ENCODE results near the gene COL27A1. TPM values are rescaled to one million over a fixed set of nuclear protein-coding genes. Genes with fewer than 3 reads are reported as not detected.
"Not testable (repeated sequence)": the region's sequence is repeated elsewhere in the genome, so short reads cannot be mapped to it uniquely, and the experiment has no call there.

The COL27A1 gene
- polyA plus RNA-seq, 1 donor (not counting 4 experiments of a cell fraction or from before 2014, with no cell fraction given), result 14.0 TPM

GRCh38 chr9:114325684-114326254, 170.4 kb downstream of the COL27A1 start:
- DNase-seq (ENCODE audit: low read depth, low spot score); dilution Hi-C loops (cut with MboI; ENCODE audit: extremely low pct_ligation_motif_present, low sequenced_read_pairs); H3K9me1 ChIP-seq (ENCODE audit: control insufficient read depth, extremely low read depth, insufficient read depth, low read length); H3K79me2 ChIP-seq (ENCODE audit: control insufficient read depth, insufficient read depth, low read length); H3K9me3 ChIP-seq (ENCODE audit: control insufficient read depth, low read depth, low read length); H3K27me3 ChIP-seq (ENCODE audit: control insufficient read depth, extremely low read depth, insufficient read depth, low read length); H3K9ac ChIP-seq (ENCODE audit: control insufficient read depth, extremely low read depth, insufficient read depth, low read length); H3K4me2 ChIP-seq (ENCODE audit: control insufficient read depth, extremely low read depth, insufficient read depth, low read depth, low read length); H4K20me1 ChIP-seq (ENCODE audit: control insufficient read depth, extremely low read depth, insufficient read depth, low read length); FAIRE-seq; H2AFZ ChIP-seq (ENCODE audit: control insufficient read depth, low read length); H3K27ac ChIP-seq (ENCODE audit: control insufficient read depth, insufficient read depth, low read length); H3K4me1 ChIP-seq (ENCODE audit: control insufficient read depth, extremely low read depth, insufficient read depth, low read length); H3K36me3 ChIP-seq (ENCODE audit: control insufficient read depth in 2 of 2, extremely low read depth in 1 of 2, insufficient read depth in 2 of 2, low read length in 2 of 2); H3K4me3 ChIP-seq (ENCODE audit: control insufficient read depth in 2 of 3, extremely low read depth in 1 of 3, insufficient read depth in 2 of 3, low read depth in 1 of 3, low read length in 3 of 3): not testable (repeated sequence)

- dilution Hi-C loops (cut with MboI; ENCODE audit: extremely low pct_ligation_motif_present, low sequenced_read_pairs), result no loop called here
- no peaks in the 10 kb centered on the region for H3K79me2 ChIP-seq (ENCODE audit: control insufficient read depth, insufficient read depth, low read length)
- no peaks in the 10 kb centered on the region for H3K4me1 ChIP-seq (ENCODE audit: control insufficient read depth, extremely low read depth, insufficient read depth, low read length)
- H3K4me2 ChIP-seq (ENCODE audit: control insufficient read depth, extremely low read depth, insufficient read depth, low read depth, low read length), result no peak overlapping the region
- no peak overlapping the region for H3K4me3 ChIP-seq (ENCODE audit: control insufficient read depth in 2 of 3, extremely low read depth in 1 of 3, insufficient read depth in 2 of 3, low read depth in 1 of 3, low read length in 3 of 3)
- no peaks in the 10 kb centered on the region for H4K20me1 ChIP-seq (ENCODE audit: control insufficient read depth, extremely low read depth, insufficient read depth, low read length)
- DNase-seq (ENCODE audit: low read depth, low spot score), result no peak
- H3K36me3 ChIP-seq (ENCODE audit: control insufficient read depth in 2 of 2, extremely low read depth in 1 of 2, insufficient read depth in 2 of 2, low read length in 2 of 2), result no peaks in the 10 kb centered on the region
- no peak overlapping the region for H3K9ac ChIP-seq (ENCODE audit: control insufficient read depth, extremely low read depth, insufficient read depth, low read length)
- no peaks in the 10 kb centered on the region for H3K27me3 ChIP-seq (ENCODE audit: control insufficient read depth, extremely low read depth, insufficient read depth, low read length)
- no peak overlapping the region for H2AFZ ChIP-seq (ENCODE audit: control insufficient read depth, low read length)
- no peak for TF ChIP-seq EZH2 (IDR thresholded peaks at IDR 0.05; ENCODE audit: low read length)
- TF ChIP-seq, protein P1, sequence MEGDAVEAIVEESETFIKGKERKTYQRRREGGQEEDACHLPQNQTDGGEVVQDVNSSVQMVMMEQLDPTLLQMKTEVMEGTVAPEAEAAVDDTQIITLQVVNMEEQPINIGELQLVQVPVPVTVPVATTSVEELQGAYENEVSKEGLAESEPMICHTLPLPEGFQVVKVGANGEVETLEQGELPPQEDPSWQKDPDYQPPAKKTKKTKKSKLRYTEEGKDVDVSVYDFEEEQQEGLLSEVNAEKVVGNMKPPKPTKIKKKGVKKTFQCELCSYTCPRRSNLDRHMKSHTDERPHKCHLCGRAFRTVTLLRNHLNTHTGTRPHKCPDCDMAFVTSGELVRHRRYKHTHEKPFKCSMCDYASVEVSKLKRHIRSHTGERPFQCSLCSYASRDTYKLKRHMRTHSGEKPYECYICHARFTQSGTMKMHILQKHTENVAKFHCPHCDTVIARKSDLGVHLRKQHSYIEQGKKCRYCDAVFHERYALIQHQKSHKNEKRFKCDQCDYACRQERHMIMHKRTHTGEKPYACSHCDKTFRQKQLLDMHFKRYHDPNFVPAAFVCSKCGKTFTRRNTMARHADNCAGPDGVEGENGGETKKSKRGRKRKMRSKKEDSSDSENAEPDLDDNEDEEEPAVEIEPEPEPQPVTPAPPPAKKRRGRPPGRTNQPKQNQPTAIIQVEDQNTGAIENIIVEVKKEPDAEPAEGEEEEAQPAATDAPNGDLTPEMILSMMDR (optimal IDR thresholded peaks at IDR 0.05 in 1 of 3, IDR thresholded peaks at IDR 0.05 in 1 of 3, conservative IDR thresholded peaks at IDR 0.05 in 1 of 3; ENCODE audit: extremely low read depth in 1 of 3, insufficient read depth in 2 of 3, low read length in 3 of 3), result no peak
- no peak for FAIRE-seq
- no peaks in the 10 kb centered on the region for H3K9me1 ChIP-seq (ENCODE audit: control insufficient read depth, extremely low read depth, insufficient read depth, low read length)
- H3K27ac ChIP-seq (ENCODE audit: control insufficient read depth, insufficient read depth, low read length), result no peak overlapping the region
- no peaks in the 10 kb centered on the region for H3K9me3 ChIP-seq (ENCODE audit: control insufficient read depth, low read depth, low read length)
These were observed 172.4 kb downstream of the COL27A1 start for GRCh38 chr9:114327749-114328148.

DNA sequence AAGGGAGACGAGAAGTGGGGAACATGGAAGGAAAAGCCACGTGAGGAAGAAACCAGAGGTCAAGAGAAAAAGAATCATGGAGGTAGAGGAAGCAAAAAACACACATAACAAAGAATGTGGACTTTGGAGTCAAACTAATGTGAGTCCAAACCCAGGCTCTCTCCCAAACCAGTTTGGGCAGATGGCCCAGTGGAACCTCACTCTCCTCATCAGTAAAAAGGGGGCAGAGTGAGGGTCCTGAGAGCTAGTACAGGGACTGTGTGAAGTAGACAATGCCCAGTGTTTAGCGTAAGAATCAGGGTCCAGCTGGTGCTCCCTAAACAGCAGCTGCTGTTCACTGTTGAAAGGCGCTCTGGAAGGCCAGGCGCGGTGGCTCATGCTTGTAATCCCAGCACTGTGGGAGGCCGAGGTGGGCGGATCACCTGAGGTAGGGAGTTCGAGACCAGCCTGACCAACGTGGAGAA, 173.1 kb downstream of the COL27A1 start:
- H3K79me2 ChIP-seq (ENCODE audit: control insufficient read depth, insufficient read depth, low read length); H3K27ac ChIP-seq (ENCODE audit: control insufficient read depth, insufficient read depth, low read length); H3K9me3 ChIP-seq (ENCODE audit: control insufficient read depth, low read depth, low read length); H2AFZ ChIP-seq (ENCODE audit: control insufficient read depth, low read length); H3K27me3 ChIP-seq (ENCODE audit: control insufficient read depth, extremely low read depth, insufficient read depth, low read length); H3K9ac ChIP-seq (ENCODE audit: control insufficient read depth, extremely low read depth, insufficient read depth, low read length); H3K9me1 ChIP-seq (ENCODE audit: control insufficient read depth, extremely low read depth, insufficient read depth, low read length); DNase-seq (ENCODE audit: low read depth, low spot score); H3K4me2 ChIP-seq (ENCODE audit: control insufficient read depth, extremely low read depth, insufficient read depth, low read depth, low read length); H3K4me3 ChIP-seq (ENCODE audit: control insufficient read depth in 2 of 3, extremely low read depth in 1 of 3, insufficient read depth in 2 of 3, low read depth in 1 of 3, low read length in 3 of 3); H3K4me1 ChIP-seq (ENCODE audit: control insufficient read depth, extremely low read depth, insufficient read depth, low read length); H4K20me1 ChIP-seq (ENCODE audit: control insufficient read depth, extremely low read depth, insufficient read depth, low read length); dilution Hi-C loops (cut with MboI; ENCODE audit: extremely low pct_ligation_motif_present, low sequenced_read_pairs); FAIRE-seq; H3K36me3 ChIP-seq (ENCODE audit: control insufficient read depth in 2 of 2, extremely low read depth in 1 of 2, insufficient read depth in 2 of 2, low read length in 2 of 2): not testable (repeated sequence)

DNA sequence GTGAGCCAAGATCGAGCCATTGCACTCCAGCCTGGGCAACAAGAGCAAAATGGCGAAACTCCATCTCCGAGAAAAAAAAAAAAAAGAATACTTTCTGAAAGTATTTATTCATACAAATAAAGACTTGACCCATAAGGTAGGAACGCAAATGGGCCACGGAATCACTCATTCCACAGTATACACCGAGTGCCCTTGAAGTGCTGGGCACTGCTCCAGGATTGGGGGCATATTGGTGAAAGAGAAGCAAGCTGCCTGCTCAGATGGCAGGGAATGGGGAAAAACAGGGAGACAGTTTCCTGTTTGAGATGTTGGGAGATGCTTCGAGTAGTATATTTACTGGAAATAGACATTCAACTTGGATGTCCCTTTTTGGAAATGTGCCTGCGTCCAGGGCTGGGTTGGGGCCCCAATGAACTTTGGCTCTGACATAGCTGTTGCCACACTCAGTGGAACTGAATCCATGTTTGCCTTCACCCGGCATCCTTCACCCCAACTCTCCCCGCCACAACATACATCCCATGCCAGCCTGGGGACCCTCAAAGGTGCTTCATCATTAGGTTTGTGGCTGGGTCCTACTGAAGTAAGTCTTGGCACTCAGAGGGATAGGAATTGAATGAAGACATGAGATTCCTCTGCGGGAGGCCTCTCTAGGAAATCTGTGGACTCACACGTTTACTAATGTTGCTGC, 173.7 kb downstream of the COL27A1 start:
- H3K4me1 ChIP-seq (ENCODE audit: control insufficient read depth, extremely low read depth, insufficient read depth, low read length); H3K79me2 ChIP-seq (ENCODE audit: control insufficient read depth, insufficient read depth, low read length); dilution Hi-C loops (cut with MboI; ENCODE audit: extremely low pct_ligation_motif_present, low sequenced_read_pairs); H3K9me1 ChIP-seq (ENCODE audit: control insufficient read depth, extremely low read depth, insufficient read depth, low read length); H3K27ac ChIP-seq (ENCODE audit: control insufficient read depth, insufficient read depth, low read length); H3K9ac ChIP-seq (ENCODE audit: control insufficient read depth, extremely low read depth, insufficient read depth, low read length); H4K20me1 ChIP-seq (ENCODE audit: control insufficient read depth, extremely low read depth, insufficient read depth, low read length); H3K27me3 ChIP-seq (ENCODE audit: control insufficient read depth, extremely low read depth, insufficient read depth, low read length); H3K4me3 ChIP-seq (ENCODE audit: control insufficient read depth in 2 of 3, extremely low read depth in 1 of 3, insufficient read depth in 2 of 3, low read depth in 1 of 3, low read length in 3 of 3); DNase-seq (ENCODE audit: low read depth, low spot score); FAIRE-seq; H2AFZ ChIP-seq (ENCODE audit: control insufficient read depth, low read length); H3K4me2 ChIP-seq (ENCODE audit: control insufficient read depth, extremely low read depth, insufficient read depth, low read depth, low read length); H3K9me3 ChIP-seq (ENCODE audit: control insufficient read depth, low read depth, low read length); H3K36me3 ChIP-seq (ENCODE audit: control insufficient read depth in 2 of 2, extremely low read depth in 1 of 2, insufficient read depth in 2 of 2, low read length in 2 of 2): not testable (repeated sequence)

All from keratinocyte (primary cell).